IMR-90 (cell line): Measurements from ENCODE around the gene RAI14.

Source experiments
- BHLHE40 ChIP-seq: fragments of 150-350 bp; IDR thresholded peaks from 2 replicates; pipeline ENCODE4 v1.6.1; 2016; ENCODE audit warnings: mild to moderate bottlenecking, low read depth, low read length
- CTCF ChIP-seq: conservative IDR thresholded peaks from 2 replicates; pipeline ENCODE4 v1.5.1; 2012; ENCODE audit warnings: mild to moderate bottlenecking, low read depth, low read length, improper control_type of control experiment
- FOS ChIP-seq: fragments of 150-350 bp; IDR thresholded peaks from 2 replicates; pipeline ENCODE4 v1.6.1; 2016; ENCODE audit warnings: low read depth, low read length
- POLR2A ChIP-seq: IDR thresholded peaks from 2 replicates; pipeline ENCODE4 v1.6.1; 2012; ENCODE audit warnings: mild to moderate bottlenecking, low read depth, low read length
- SMC3 ChIP-seq: fragments of 150-350 bp; IDR thresholded peaks from 2 replicates; pipeline ENCODE4 v1.6.1; 2016; ENCODE audit warnings: low read depth, mild to moderate bottlenecking, antibody characterized with exemption, low read length, moderate library complexity

- no peak for TF ChIP-seq CTCF
- no peak for TF ChIP-seq BHLHE40
- TF ChIP-seq SMC3, result no peak
- TF ChIP-seq POLR2A, result no peak
- no peak for TF ChIP-seq FOS
These were observed 146.9 kb downstream of the RAI14 start for GRCh38 chr5:34802834-34803563.
